ENCODE results near the gene TMC4. TPM values are rescaled to one million over a fixed set of nuclear protein-coding genes. Genes with fewer than 3 reads are reported as not detected.
A peak's percentile ranks its signal among the peaks of the same experiment; 100 is the strongest.

TMC4 gene
- total RNA-seq, 1 experiment from 2014 or later = 175 TPM

DNA sequence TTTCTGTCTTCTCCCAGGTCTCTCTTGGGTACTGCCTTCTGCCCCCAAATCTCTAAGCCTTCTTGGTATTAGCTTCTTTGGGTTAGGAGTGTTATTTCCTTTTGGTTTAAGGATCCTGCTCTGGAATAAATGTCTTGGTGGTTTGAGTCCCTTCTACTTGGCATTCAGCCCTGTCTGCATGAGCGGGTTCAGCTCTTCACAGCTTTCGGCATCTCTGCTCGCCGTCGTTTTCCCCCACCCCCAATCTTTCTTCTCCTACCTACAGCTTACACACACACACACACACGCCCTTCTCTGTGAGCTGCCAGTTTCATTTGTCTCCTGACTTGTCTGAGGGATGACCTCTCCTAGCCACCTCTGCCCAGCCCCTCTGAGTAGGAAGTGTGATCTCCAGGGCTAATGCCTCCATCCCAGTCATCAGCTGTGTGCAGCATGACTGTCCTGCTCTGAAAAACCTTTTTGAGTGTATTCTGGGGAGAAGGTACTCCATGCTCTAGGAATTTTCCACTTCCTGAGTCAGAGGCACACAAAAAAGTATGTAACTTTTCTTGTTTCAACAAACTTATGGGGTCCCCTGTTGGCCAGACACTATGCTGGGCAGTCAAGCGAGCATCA is 30.7 kb downstream of the TMC4 start:
- TF ChIP-seq, protein P1, sequence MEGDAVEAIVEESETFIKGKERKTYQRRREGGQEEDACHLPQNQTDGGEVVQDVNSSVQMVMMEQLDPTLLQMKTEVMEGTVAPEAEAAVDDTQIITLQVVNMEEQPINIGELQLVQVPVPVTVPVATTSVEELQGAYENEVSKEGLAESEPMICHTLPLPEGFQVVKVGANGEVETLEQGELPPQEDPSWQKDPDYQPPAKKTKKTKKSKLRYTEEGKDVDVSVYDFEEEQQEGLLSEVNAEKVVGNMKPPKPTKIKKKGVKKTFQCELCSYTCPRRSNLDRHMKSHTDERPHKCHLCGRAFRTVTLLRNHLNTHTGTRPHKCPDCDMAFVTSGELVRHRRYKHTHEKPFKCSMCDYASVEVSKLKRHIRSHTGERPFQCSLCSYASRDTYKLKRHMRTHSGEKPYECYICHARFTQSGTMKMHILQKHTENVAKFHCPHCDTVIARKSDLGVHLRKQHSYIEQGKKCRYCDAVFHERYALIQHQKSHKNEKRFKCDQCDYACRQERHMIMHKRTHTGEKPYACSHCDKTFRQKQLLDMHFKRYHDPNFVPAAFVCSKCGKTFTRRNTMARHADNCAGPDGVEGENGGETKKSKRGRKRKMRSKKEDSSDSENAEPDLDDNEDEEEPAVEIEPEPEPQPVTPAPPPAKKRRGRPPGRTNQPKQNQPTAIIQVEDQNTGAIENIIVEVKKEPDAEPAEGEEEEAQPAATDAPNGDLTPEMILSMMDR (conservative IDR thresholded peaks at IDR 0.05) = no peak
- TF ChIP-seq EZH2 (IDR thresholded peaks at IDR 0.05; ENCODE audit: low read depth) = no peak
- H3K9me2 ChIP-seq (ENCODE audit: insufficient read depth) = no peaks in the 10 kb centered on the region
- H3K4me2 ChIP-seq = no peak overlapping the region
- peaks cover 58% of the 10 kb centered on the region for H3K79me2 ChIP-seq (ENCODE audit: low read depth)
- no peak overlapping the region for H3K4me3 ChIP-seq
- no peaks in the 10 kb centered on the region for H3K27me3 ChIP-seq (ENCODE audit: insufficient read depth, low read depth)
- ChIA-PET CTCF (no interaction called here), POLR2A (ENCODE audit: unreplicated experiment) (interaction anchor here (0.6 kb wide), 1 partner anchor 140 kb away, joined by 5 read pairs; no protein-coding TSS in a partner anchor)
- peaks cover 36% of the 10 kb centered on the region for H3K36me3 ChIP-seq (ENCODE audit: low read depth)
- no peak for DNase-seq
- peaks cover 63% of the 10 kb centered on the region for H4K20me1 ChIP-seq (ENCODE audit: insufficient read depth)
- intact Hi-C loops (cut with micrococcal nuclease; ENCODE audit: unreplicated experiment) = no loop called here
- peaks cover 9% of the 10 kb centered on the region; the same call in 1 of the 2 replicates for H3F3A ChIP-seq (ENCODE audit: insufficient read depth, low read depth)
- no TSS peak for BruUV-seq (replicated peaks)
- no peak overlapping the region for H3K27ac ChIP-seq
- peaks cover 11% of the 10 kb centered on the region; the same call in 1 of the 2 replicates for H3K4me1 ChIP-seq (replicated peaks; ENCODE audit: insufficient read depth)
- H2AFZ ChIP-seq = no peak overlapping the region
- H3K9me3 ChIP-seq (ENCODE audit: insufficient read depth, low read depth) = no peaks in the 10 kb centered on the region

DNA sequence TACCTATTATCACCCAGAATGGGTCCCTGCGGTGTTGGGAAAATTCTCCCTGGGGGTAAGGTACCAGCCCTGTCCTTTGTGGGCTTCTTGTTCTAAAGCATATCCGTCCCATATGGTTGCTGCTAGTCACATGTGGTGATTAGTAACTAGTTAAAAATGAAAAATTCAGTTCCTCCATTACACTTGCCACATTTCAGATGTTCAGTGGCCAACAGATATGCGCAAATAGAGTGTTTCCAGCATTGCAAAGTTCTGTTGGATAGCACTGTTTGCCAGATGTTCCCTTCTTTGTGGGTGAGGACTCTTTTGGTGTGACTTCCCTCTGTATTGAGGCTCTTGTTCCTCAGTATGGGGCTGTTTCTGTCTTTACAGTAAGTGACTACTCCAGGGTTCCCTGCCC is 31.6 kb downstream of the TMC4 start:
- no peaks in the 10 kb centered on the region for H3K9me3 ChIP-seq (ENCODE audit: insufficient read depth, low read depth)
- peaks cover 5% of the 10 kb centered on the region for H3F3A ChIP-seq (ENCODE audit: insufficient read depth, low read depth)
- H3K4me2 ChIP-seq = no peak overlapping the region
- no peak overlapping the region for H2AFZ ChIP-seq
- DNase-seq = no peak
- ChIA-PET CTCF (no interaction called here), POLR2A (ENCODE audit: unreplicated experiment) (no interaction called here)
- H3K27ac ChIP-seq = no peak overlapping the region
- H3K4me3 ChIP-seq = no peak overlapping the region
- no peaks in the 10 kb centered on the region for H3K9me2 ChIP-seq (ENCODE audit: insufficient read depth)
- BruUV-seq (replicated peaks) = no TSS peak
- H3K36me3 ChIP-seq (ENCODE audit: low read depth) = peaks cover 28% of the 10 kb centered on the region
- TF ChIP-seq EZH2 (IDR thresholded peaks at IDR 0.05; ENCODE audit: low read depth) = no peak
- TF ChIP-seq, protein P1 (conservative IDR thresholded peaks at IDR 0.05) = no peak
- intact Hi-C loops (cut with micrococcal nuclease; ENCODE audit: unreplicated experiment) = no loop called here
- peaks cover 54% of the 10 kb centered on the region for H4K20me1 ChIP-seq (ENCODE audit: insufficient read depth)
- peaks cover 11% of the 10 kb centered on the region; the same call in 1 of the 2 replicates for H3K4me1 ChIP-seq (replicated peaks; ENCODE audit: insufficient read depth)
- H3K27me3 ChIP-seq (ENCODE audit: insufficient read depth, low read depth) = no peaks in the 10 kb centered on the region
- H3K79me2 ChIP-seq (ENCODE audit: low read depth) = peaks cover 58% of the 10 kb centered on the region

DNA sequence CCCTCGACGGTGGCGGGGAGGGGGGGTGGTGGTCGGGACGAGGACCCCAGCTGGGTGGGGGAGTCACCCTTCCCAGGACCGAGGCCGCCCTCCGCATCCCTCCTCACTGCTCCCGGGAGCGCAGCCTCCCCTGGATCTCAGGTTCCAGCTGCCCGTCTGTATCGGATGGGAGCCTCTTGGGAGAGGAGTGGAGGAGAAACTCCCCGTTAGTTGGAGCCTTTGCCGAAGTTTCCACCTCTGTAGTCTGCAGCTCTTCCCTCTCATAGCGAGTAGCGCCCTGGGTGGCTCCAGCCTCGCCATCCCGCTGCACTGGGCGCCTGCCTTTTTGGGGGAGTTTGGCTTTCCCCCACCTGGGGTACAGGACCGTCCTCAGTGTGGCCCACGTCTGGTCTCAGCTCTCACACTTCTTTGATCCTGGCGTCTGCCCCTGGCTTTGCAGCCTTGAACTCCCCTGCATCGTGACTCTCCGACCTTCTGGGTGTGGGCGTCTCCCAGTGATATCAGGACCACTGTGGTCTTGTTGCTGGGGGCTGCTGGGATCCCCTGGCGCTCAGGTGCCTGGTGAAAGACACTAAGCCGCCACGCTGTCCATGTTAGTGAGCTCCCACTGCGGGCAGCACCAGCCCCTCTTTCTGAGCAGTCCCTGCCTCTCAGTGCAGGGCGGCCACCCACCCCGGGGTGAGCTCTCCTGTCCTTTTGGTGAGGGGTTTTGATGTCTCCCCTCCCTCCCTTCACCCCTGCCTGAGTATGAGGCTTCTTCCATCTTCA is 34.3 kb downstream of the TMC4 start:
- TF ChIP-seq EZH2 (IDR thresholded peaks at IDR 0.05; ENCODE audit: low read depth) = no peak
- TF ChIP-seq, protein P1 (conservative IDR thresholded peaks at IDR 0.05) = no peak
- Histone ChIP-seq H3K4me2 (peak overlapping the region; percentile 96), H3K4me3 (peak overlapping the region; percentile 83), H3K79me2 (ENCODE audit: low read depth) (peaks cover 58% of the 10 kb centered on the region), H3K27me3 (ENCODE audit: insufficient read depth, low read depth) (no peaks in the 10 kb centered on the region), H3F3A (ENCODE audit: insufficient read depth, low read depth) (peaks cover 12% of the 10 kb centered on the region), H3K9me3 (ENCODE audit: insufficient read depth, low read depth) (no peaks in the 10 kb centered on the region), H3K4me1 (replicated peaks; ENCODE audit: insufficient read depth) (peaks cover 26% of the 10 kb centered on the region; the same call in 1 of the 2 replicates), H3K36me3 (ENCODE audit: low read depth) (peaks cover 22% of the 10 kb centered on the region), H4K20me1 (ENCODE audit: insufficient read depth) (peaks cover 42% of the 10 kb centered on the region), H3K9me2 (ENCODE audit: insufficient read depth) (no peaks in the 10 kb centered on the region), H3K27ac (no peak overlapping the region), H2AFZ (no peak overlapping the region)
- intact Hi-C loops (cut with micrococcal nuclease; ENCODE audit: unreplicated experiment) = no loop called here
- CTCF ChIA-PET = no interaction called here
- POLR2A ChIA-PET (ENCODE audit: unreplicated experiment) = no interaction called here
- BruUV-seq (replicated peaks) = TSS peak; percentile 24
- no peak for DNase-seq

All from PC-9 (cell line).